SKM-1 treated with dmso at 0.1 percent for 144 hours (cell line): ENCODE data around the gene BMP7.

Experiments
- DNase-seq: peaks from one replicate; lab custom pipeline; 2025; ENCODE audit not compliant: unreplicated experiment; lab: John Stamatoyannopoulos, UW

BMP7 gene

DNA sequence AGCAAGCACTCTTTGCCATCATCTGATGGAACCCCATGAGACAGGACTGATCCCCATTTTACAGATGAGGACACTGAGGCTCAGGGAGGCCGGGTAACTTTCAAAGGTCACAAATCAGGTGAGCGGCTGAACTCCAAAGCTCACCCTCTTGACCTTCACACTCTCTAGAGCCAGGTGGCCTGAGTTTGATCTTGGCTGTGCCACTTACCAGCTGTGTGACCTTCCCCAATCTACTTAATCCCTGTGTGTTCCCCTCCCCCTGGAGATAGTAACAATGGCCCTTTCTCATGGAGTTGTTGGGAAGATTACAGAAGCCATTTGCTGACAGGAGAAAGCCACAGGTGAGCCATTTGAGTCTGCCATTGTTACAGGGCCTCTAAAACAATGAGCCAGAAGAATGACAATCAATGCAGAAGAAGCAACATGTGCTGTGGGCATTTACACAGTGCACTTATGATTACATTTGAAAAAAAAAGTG is 34.5 kb downstream of the BMP7 start:
- no peak for DNase-seq

DNA sequence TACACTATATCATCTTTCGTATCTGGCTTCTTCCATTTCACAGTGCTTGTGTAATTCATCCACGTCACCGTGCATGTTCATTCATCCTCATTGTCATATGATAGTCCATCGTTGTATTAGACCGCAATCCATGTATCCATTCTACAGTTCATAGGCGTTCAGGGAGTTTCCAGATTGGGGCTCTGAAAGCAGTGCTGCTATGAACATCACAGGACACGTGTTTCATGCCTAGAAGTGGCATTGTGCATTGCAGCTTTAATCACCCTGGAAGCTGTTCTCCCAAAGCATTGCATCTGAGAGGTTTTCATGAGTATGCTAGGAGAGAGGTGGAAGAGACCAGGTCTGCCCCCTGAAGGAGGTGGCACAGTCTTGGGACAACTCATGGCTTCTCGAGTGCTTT is 35.3 kb downstream of the BMP7 start:
- DNase-seq = no peak

DNA sequence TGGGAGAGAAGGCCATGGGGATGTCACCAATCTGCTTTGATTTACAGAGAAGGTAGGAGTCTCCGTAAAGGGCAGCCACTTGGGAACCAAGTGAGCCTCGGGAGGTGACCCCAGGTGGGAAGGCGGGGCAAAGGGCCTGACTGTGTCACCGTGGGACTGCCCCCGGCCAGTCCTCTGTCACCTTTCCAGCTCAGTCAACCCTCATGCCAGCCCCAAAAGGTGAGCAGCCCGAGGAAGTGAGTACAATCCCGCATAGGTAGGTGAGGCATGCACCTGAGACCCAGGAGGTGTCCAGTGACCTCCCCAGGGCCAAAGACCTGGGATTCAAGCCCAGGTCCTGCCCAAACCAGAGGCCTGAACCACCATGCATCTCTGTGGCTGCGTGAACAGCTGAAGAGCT is 36.2 kb downstream of the BMP7 start:
- DNase-seq = no peak

DNA sequence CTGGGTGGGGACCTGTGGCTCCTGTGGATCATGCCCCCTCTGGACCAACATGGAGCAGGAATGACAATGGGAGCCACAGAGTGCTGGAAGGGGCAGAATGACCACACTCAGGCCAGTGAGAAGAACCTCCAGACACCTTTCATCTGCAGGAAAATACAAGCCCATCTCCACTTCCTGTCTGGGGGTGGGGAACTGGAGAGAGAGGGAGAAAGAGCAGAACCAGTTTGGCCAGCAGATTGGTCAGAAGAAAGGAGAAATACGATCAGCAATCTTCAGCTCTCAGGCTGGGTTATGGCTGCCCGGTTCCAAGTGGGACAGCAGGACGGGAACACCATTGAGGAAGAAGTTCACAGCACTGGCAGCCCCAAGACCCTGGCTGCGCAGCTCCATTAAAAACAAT is 37.0 kb downstream of the BMP7 start:
- DNase-seq = no peak

DNA sequence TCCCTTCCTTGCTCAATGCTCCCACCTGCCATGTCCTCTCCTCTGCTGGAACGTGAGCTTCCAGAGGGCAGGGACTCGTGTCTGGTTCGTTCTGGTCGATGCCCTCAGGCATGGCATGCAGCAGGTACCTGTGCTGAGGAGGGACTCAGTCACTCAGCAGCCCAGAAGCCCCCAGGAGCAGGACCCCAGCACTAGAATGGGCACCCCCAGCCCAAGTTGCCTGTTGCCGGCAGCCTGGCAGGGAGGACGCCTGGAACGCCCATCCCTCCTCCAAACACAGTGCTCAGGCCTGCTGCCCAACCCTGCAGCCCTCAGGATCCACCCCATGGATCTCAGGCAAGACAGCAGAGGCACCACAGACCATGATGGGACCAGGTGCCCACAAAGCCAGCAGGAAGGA is 40.6 kb downstream of the BMP7 start:
- no peak for DNase-seq

DNA sequence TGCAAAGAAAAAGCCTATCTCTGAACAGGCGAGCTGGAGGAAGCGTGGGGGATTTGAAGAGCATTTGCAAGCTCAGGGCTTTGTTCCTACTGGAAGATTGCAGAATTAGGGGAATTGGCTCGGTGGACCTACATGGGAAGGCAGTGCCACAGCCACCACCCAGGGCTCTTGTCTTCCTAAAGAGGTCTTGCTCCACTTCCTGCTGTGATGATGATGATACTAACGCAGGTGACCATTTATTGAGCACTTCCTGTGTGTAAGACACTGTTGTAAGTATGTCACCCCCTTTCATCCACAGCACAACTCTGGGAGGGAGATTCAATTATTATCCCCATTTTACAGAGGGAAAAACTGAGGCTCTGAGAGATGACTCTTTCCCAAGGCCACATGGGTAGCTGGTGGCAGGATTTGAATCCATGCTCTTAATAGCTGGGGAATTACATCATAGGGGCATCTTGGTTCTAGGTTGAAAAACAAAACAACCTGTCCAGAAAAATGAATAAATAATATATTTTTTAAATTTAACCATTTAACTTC is 41.2 kb downstream of the BMP7 start:
- no peak for DNase-seq

DNA sequence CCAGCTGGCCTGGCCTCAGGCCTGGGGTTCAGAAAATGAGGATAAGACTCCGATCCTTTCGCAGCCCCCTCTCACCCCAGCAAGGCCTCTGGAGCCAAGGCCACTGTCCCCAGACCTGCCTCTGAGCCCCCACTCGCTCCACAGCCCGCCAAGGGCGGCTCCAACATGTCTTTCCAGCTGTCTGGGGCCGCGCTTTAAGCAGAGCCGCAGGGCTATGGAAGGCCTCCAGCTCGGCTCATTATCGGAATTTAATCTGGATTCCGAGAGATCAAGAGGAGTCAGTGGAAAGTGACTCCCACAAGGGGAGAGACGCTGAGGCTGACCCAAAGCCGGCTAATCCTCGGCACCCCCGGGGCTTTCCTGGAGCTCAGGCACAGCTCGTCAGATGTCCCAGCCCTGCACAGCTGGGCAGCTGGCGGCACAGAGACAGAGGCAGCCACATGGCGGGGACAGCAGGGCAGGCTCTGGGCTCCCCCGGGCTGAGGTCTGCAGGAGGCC is 41.8 kb downstream of the BMP7 start:
- no peak for DNase-seq

DNA sequence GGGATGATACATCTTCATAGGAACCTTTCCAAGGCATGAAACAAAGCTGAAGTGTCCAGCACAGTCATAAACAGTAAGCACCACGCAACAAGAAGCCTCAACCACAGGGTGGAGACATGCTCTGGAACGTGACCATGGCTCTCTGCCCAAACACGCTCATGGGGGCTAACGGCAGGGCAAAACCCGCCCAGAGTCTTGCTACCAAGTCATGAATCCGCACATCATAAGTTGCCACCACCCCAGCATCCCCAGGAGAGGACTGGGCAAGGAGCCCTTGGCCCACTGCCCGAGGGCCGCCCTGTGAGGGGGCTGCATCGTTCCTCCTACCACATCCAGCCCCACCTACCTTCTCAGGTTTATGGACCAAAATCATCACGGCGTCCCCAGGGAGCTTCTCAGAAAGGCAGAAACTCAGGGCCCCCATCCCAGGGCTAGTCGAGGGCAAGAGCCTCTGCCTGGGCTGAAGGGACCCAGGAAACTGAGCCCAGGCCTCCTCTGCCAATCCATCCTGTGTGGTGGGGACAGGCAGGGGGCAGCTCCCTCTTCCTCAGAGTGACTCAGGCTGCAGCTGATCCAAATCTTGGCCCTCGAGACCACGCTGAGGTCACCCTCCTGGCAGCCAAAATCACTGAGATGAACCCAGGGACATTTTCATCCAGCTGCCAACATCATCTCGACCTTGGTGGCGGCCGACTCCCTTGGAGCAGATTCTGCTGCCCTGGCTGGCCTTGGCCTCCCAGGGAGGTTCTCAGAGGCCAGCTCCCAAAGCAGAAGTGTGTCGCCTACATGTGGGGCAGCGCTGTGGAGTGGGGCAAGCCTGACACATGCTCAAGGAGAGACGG is 42.6 kb downstream of the BMP7 start:
- DNase-seq = no peak

DNA sequence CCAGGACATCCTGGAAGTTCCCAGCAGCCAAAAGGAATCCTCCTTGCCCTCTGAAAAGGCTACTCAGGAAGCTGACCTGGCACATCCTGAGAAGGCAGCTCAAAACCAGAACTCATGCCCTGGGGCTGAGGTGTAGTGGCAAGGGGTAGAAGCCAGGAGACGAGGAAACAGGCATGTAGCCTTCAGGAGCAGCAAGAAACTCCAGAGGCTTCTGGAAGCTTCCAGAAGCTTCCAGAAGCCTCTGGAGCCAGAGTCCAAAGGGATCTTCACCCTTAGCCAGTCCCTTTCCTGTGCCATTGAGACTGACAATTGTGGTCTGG is 43.9 kb downstream of the BMP7 start:
- no peak for DNase-seq

DNA sequence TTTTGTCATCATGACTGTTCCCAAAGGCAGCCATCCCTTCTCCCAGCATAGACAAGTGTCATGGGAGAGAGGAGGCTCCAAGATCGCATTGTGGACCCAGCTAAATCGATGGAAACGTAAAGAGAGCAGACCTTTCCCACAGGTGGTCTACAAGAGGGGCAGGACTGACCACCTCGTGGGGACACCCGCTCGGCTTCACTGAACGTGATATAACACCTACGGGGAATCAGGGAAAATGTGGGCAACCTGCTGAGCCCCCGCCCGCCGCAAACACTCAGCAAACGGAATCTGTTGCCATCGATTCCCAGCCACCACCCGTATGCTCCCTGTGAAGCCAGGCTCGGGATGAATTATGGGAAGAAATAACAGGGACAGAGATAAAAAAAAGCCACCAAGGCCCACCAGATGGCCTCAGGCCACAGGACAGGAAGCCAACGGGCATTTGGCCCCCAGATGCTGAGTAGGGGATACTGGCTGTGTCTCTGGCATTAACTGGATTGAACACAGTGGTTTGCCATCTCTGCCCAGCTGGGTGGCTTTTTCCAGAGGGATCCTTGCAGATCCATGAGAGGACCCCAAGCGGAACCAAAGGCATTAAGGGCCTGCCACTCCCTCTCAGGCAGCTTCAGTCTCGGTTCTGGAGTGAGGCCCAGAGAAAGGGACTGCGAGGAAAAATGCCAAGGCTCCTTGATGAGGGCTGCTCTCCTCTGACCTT is 44.4 kb downstream of the BMP7 start:
- no peak for DNase-seq

DNA sequence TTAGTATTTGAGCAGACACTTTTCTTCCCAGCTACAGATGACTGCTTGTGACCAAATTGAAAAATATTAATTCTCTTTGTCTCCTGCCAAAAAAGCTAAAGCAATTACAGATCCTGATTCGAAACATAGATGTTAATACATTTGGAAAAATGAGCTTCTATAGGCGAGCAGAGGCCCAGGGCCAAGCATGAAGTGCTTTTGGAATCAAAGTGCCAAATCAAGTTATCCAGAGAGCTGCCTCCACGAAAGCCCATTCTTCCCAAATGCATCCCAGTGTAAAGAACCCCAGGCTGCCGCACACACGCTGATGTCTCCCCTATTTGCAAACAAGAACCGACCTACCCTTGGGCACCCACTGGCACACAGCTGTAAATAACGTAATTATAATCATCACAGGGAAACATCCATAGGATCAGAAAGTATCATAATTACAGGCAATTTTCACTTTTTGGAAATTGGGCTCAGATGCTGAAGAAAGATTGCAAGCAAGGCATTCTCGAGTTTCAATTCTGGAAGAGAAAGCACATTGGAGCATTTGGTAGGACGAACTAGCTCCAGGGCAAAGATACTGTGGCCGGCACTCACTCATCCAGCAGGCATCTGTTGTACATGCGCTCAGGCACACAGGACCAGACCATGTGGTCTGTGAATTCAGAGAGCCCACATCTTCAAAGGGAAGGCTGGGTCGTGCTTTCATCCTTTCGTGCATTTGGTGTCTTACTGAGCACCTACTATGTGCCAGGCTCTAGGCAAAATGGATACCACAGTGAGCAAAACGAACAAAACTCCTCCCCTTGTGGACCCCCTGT is 45.9 kb downstream of the BMP7 start:
- no peak for DNase-seq

DNA sequence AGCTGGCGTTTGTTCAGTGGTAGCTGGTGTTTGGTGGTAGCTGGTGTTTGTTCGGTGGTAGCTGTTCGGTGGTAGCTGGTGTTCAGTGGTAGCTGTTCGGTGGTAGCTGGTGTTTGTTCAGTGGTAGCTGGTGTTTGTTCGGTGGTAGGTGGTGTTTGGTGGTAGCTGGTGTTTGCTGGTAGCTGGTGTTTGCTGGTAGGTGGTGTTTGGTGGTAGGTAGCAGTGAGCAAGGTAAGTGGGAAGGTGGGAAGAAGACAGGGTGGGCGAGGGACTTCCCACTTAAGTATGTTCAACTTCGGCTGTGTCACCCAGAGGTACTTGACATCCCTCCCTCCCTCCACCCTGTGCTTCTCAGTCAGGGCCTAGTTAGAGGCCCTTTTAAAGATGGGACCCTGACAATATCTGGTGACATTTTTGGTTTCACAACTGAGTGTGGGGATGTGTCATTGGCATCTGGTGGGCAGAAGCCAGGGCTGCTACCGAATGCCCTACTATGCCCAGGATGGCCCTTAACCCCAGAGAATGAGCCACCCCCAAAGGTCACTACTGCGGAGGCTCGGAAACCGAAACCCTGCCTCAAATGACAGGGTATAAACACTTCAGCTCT is 47.3 kb downstream of the BMP7 start:
- DNase-seq = no peak

DNA sequence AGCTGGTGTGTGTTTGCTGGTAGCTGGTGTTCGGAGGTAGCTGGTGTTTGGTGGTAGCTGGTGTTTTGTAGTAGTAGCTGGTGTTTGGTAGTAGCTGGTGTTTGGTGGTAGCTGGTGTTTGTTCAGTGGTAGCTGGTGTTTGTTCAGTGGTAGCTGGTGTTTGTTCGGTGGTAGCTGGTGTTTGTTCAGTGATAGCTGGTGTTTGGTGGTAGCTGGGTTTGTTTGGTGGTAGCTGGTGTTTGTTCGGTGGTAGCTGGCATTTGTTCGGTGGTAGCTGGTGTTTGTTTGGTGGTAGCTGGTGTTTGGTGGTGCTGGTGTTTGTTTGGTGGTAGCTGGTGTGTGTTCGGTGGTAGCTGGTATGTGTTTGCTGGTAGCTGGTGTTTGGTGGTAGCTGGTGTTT is 48.0 kb downstream of the BMP7 start:
- no peak for DNase-seq

DNA sequence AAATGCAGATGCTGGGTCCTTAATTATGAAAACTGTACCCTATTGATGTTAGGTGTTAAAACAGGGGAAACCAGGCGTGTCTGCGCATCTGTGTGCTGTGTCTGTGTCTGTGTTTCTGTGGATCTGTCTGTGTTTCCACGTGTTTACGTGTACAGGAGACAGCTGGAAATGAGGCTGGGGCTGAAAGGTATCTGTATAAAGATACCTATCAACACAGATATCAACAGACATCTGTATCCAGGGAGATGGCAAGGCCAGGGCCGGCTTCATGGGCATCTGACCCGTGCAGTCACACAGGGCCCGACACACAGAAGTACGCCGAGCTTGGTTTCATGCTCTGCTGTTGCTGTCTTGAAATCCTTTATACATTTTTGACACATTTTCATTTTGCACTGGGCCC is 48.6 kb downstream of the BMP7 start:
- DNase-seq = no peak

DNA sequence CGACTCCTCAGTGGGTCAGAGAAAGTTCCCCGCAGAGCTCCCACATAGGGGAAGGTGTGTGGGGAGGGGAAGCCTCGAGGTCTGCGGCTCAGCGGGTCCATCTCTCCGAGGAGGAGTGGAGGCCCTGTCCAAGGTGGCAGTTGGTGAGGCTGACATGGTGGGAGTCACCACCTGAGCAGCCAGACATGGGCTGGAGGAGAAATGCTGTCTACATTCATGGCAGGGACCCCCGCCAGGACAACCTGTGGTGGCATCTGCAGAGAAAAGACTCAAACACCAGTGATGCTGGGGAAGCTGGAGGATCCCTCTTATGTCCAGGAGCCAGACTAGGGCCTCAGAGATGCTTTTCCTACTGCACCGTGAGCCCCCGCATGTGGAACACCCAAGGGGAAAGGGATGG is 49.8 kb downstream of the BMP7 start:
- DNase-seq = no peak

DNA sequence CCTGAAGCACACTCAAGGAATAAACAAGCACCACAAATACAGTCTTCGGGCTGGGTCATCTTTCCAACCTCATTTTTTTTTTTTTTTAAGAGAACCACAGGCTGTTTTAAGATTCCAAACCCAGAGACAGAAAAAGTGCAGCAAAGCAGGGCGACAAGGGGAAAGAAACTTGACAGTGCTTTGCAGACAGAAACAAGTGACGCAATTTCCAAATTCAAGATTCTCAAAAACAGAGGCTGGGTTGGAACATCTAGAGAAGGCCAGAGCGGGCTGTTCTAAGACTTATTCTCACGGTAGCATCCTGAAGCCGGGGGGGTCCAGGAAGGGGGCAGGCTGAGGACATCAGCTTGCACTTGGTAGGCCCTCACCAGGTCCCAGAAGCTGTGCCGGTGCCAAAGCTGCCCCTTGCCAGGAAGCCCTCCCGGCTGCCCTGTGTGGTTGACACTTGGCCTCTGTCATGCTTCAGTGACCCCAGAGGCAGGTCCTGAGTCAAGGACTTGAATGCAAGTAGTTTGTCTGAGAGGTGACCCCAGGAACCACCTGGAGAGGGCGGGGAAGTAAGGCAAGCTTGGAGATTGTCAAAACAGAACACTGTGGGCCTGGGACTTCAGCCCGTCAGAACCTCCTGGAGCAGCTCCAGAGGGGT is 50.5 kb downstream of the BMP7 start:
- DNase-seq = no peak

DNA sequence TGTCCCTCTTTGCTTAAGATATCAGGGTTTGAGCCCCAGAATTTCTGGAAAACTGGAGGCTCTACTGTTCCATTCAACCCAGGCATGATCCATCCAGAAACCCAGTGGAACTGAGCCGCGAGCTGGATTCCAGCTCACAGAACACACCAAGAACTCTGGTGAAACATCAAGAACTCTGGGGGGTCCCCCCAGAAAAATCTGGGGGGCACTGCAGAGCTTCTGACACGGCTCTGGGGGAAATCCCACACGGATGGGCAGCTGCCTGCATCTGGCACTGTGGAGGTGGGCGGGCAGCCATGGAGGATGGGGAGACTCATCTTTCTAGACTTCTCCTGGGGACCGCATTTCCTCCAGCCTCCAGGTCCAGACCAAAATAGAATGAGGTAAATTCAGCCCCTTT is 51.0 kb downstream of the BMP7 start:
- DNase-seq = no peak

DNA sequence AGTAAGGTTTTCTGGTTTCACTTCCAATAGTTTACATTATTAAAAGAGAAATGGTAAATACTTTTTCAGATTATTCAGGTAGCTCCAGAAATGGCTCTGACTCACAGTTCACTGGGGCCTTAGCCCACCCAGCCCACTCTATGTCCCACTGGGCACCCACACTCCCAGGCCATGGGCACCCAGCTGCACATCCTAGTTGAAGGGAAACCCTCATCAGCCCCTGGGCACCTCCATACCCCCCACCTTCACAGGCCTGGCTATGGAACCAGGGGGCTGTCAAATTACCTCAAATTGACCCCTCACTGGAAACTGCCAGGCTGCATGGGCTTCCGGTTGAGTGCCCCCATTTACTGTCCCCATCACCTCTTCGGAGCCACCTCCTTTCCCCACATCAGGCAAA is 51.5 kb downstream of the BMP7 start:
- no peak for DNase-seq

DNA sequence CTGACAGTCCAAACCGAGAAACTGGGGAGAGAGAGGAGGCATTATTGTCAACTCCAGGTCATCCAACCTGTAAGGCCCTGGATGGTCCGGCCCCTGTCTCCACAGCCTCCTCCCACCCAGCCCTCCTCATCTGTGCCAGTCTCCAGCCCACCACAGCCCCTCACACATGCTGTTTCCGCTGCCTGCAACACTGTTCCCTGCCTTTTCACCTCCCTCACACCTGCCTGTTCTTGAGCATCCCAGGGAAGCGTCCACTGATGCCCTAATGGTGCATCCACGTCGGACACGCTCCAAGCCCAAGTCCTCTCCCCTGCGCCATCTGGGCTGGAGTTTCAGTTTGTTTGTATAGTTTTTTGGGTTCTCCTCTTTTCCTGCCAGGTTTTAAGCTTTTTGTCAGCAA is 52.0 kb downstream of the BMP7 start:
- no peak for DNase-seq

DNA sequence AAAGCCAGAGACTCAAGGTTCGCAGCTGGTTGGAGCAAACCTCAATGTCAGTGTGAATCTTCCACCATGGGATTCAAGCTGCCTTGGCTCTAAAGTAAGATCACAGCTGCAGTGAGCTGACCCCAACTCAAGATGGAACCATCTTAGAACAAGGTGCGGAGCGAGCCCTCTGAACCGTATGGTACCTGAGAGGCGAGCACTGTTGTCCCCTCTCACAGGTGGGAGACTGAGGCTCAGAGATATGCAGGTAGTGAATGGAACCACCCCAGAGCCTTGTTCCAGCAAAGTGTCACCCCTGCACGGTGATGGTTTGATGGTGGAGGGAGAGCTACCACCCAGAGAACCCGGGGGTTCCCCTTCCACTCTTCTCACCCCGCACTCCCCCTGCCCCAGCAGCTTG is 52.5 kb downstream of the BMP7 start:
- no peak for DNase-seq

DNA sequence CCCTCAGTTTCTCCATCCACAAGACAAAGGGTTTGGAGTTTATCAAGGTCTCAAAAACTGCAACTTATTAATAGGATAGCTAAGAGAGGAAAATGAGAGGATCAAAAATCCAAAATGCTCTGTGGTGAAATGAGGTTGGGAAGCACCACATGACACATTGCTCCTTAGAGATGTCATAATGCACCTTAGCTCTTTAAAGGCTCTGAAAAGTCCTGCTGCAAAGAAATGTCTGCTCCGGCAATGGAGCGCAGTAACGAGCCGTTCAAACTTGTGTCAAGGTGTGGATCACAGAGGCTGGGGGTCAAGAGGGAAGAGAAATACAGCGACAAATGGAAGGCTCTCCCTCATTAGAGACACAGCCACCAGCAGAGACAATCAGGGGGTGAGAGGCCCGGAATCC is 53.1 kb downstream of the BMP7 start:
- DNase-seq = no peak
